Measurements from ENCODE around the gene COL3A1.

COL3A1 gene

DNA sequence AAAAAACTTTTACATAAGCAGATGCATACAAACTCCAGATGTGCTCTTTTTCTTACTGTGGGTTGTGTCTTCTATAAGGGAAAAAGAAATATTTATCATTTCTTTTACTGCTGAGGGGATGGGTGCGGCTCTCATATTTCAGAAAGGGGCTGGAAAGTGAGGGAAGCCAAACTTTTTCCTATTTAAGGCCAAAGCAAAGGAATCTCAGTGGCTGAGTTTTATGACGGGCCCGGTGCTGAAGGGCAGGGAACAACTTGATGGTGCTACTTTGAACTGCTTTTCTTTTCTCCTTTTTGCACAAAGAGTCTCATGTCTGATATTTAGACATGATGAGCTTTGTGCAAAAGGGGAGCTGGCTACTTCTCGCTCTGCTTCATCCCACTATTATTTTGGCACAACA, at the start of gene COL3A1:
Gene COL3A1 (plus strand): TSS at position 210 of the 400 bp plus-strand sequence. CDS start 117 bp downstream, at position 327.
- DNase-seq (ENCODE audit: low read depth) = peak; percentile 88

DNA sequence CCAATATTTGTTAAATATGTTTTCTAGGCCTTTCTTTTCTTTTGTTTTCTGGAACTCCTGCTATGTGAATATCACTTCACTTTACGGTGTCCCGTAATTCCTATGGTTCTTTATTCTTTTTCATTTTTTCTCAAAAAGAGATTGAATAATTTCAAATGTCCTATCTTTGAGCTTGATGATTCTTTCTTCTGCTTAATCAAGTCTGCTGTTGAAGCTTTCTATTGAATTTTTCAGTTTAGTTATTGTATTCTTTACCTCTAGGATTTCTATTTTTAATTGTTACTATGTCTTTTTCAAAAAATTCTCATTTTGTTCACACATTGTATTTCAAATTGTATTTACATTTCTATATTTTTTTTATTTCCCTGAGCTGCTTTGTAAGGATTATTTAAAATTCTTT, 45.5 kb upstream of the COL3A1 start:
- no peak for DNase-seq (ENCODE audit: low read depth)

DNA sequence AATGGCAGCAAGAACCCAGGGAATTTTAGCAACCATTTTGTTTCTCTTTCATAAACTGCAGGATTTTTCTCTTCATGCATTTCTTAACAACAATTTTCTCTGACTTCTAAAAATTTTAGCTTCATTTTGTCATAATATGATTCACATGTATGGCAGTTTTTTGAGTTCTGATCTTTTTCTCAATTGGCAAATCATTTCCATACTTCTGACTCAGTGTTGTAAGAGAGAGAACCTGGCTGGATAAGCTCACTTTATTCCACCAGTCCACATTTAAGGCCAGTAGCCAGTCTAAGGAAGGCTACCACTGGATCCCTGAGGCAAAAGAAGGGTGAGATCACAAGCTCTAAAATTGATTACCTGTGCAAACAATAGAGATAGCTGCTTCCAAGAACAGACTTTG, 42.8 kb upstream of the COL3A1 start:
- no peak for DNase-seq (ENCODE audit: low read depth)

DNA sequence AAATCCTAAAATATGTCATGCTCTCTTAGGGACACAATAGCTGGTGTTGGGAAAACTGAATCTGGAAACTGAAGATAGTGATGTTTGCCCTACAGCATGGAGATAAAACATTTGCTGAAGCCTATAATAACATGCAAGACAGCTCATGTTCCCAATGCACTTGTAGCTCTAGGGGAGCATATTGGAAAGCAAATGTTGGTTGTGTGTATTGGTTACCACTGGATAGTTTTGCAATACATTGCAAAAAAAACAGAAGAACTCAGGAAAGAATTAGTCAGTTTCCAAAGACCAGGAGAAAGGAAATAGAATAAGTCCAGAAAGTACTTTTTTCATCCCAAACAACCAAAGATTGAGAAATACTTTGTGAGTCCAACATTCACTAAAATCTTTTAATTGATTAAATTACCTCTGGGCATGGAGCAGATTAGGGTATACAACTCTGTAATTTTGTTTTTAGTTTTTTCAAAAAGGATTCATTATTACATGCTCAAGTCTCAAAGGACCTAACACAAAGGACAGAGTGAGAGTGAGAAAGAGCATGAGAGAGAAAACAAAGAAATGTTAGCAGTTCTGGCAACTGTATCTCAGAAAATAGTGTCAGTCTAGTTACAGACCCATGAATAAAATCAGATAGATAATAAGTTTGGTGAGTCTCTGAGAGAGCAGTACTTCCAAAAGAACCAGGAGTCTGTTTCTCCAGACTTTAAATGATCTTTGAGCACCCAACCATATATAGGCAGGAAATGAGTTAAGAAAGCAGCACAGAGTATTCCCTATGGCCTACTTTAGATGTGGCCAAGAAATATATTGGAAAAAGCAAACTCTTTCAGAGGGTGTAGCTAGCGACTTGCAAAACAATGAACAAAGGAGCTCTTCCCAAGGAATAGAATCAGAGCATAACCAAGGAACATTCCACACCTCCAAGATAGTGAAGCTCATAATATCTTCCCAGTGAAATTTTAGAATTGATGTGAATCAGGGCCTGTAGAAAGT, 36.6 kb upstream of the COL3A1 start:
- DNase-seq (ENCODE audit: low read depth) = peak; percentile 53

DNA sequence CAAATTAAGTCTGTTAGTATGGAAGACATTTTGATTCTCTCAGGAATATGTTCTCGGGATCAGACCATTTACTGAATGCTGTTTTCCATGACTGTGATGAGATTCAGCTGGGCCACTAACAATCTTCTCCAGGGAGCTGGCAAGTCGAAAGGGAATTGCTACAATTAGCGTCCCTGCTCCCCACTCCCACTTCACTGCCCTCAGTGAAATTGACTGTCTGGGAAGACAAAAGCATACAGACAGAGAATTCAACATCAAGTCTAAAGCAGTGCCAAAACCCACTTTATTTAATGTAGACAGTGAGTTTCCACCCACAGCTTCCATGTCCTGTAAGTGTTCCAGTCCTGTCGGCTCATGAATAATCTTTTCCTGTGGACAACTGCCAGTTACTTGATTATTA, 34.0 kb upstream of the COL3A1 start:
- DNase-seq (ENCODE audit: low read depth) = peak; percentile 15

DNA sequence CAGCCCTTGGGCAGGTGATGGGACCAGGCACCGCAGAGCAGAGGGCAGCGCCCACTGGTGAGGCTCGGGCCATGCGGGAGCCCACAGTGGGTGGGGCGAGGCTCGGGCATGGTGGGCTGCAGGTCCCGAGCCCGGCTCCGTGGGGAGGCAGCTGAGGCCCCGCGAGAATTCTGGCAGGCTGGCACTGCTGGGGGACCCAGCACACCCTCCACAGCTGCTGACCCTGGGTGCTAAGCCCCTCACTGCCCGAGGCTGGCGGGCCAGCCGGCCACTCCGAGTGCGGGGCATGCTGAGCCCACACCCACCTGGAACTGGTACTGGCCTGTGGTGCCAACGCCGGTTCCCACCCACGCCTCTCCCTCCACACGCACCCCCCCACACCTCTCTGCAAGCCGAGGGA, 29.7 kb upstream of the COL3A1 start:
- DNase-seq (ENCODE audit: low read depth) = no peak

DNA sequence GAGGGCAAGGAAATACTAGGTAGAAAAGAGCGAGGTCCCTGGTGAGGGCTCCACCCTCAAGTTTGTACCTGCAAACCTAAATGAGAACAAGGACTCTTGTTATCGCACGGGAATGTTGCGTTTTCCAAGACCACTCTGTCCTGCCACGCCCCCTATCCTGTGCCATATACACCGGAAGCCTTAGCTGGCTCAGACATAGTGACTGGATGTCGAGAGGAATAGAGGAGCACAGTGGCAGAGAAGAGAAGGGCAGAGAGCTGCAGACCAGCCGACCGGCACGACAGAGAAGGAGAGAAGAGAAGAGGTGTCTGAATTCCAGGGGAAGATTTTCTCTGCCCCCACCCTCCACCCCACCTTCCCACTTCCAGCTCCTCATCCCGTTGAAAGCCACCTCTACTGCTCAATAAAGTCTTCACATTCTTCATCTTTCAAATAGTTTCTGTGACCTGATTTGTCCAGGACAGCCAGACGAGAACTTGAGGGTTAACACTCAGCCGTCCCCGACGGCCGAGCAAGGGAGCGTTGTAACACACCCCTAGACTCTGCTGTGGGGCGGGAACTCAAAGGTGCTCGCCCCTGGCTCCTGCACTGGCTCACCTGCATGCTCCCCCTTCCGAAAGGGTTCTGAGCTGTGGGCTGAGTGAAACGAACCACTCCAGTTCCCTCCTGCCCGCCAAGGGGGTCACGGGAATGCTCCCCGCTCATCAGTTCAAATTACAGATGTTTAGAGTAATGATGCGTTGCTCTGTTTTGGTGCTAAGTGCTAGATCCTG, 24.9 kb upstream of the COL3A1 start:
- no peak for DNase-seq (ENCODE audit: low read depth)

DNA sequence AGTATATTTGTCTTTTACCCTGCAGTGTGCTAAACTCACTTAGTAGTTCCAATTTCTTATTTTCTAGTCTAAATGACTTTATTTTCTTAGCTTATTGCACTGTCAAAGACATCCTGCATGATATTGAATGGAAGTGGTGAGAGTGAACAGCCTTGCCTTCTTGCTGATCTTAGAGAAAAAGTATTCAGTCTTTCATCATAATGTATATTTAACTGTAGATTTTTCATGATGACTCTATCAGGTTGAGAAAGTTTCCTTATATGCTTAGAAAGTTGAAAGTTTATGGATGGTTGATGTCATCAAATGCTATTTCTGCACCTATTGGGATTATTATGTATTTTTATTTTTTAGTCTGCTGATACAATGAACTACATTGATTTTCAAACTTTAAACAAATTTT, 21.3 kb upstream of the COL3A1 start:
- DNase-seq (ENCODE audit: low read depth) = no peak

DNA sequence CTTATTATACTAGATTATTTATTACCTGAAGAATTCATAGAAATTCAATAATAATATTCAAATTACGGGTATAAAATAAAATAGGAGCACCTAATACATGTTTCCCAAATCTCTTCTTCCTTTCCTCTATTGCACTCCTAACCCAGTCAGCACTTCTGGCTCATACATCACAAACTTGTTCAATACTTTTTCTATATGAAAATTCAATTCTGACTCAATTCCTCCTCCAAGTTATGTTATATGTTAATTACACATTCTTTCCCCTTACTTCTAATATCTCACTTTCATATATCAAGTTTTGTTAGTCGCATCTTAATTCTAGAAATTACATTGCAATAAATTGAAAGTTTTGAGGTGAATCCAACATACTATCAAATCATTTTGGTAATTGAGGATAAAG, 17.9 kb upstream of the COL3A1 start:
- no peak for DNase-seq (ENCODE audit: low read depth)

DNA sequence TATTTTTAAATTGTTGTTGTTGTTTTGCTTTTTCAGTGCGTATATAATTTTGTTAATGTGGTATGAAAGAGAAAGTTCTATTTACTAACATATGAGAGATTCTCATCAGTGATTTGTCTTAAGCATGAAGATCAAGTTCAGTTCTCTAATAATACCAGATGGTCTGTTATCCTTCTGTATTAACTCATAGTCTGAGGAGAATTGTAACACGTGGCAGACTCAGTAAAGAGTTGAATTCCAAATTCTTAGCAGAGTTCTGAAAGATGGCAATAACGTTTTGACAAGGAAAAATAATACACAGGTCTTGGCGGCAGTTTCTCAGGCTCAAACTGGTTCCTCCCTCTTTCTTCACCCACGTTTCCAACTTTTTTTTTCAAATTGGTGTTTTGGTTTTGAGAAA, 17.2 kb upstream of the COL3A1 start:
- no peak for DNase-seq (ENCODE audit: low read depth)

DNA sequence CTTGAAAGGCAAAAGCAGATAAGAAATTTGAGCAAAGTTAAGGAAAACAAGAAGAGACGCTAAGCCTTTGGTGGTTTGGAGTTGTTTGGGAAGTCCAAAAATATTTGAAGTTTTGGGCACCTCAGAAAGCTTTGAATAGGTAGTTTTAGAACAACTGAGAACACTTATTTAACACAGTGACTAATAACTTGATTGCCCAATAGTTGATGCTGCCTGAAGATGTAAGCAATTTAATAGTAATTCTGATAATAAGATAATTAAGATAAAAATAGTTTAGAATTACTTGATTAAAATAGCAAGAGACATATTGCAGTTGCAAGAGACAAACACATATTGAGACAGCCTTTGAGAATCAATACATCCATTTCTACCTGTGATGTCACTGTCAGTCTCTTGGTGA, 16.5 kb upstream of the COL3A1 start:
- no peak for DNase-seq (ENCODE audit: low read depth)

DNA sequence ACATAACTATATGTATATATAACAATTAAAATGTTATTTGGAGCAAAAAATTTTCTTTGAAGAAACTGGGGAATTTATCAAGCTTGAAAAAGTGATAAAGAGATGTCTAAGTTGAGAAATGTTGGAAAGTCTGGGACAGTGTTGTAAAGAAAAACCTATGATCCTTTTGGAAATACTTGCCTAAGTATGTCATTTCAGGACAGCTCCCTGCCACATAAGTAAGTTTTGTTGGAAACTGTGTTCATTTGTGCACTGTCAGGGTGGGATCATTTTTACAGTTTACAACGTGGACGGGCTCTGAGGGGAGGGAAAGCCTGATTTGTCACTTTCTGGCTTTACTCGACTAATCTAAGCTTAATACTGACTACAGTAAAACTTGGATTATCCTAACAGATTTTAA, 10.4 kb upstream of the COL3A1 start:
- DNase-seq (ENCODE audit: low read depth) = no peak

DNA sequence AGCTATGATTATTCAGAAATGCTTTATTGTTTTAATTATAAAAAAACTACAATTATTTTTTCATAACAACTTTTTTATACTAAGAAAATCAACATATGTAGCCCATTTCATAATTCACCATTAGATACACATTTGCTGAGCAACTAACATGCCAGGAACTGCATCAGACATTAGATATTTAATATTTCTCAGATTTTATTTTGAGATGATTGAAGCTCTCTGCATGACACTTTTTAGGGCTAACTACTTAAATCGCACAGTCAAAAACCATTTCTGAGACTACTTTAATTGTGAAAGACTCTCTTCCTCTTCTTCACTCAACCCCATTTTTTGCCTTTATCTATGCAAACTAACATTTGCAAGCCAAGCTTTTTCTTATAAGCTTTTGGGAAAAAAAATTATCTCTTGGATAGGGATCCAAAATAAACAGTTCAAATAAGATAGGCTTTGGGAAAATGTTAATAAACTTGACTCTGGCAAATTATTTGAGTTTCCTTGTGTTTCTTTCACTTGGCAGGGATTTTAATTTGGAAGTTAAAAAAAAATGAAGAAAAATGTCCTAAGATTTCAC, 9.1 kb upstream of the COL3A1 start:
- no peak for DNase-seq (ENCODE audit: low read depth)

DNA sequence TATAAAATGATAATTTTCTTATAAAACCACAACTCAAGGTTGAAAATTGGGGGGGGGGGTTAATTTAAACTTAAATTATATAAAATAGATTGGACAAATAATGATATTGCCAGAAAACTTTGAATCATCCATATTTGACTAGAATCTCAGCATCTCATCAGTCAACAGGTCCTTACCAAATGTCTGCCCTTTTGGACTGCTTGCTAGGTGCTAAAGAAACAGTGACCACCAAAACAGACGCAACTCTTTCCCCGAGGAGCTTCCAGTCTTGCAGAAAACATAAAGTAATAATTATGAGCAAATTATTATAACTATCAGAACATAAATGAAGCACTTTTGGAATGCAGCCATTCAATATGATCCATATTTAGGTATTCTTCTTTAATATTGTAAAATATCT, 8.6 kb upstream of the COL3A1 start:
- DNase-seq (ENCODE audit: low read depth) = no peak

DNA sequence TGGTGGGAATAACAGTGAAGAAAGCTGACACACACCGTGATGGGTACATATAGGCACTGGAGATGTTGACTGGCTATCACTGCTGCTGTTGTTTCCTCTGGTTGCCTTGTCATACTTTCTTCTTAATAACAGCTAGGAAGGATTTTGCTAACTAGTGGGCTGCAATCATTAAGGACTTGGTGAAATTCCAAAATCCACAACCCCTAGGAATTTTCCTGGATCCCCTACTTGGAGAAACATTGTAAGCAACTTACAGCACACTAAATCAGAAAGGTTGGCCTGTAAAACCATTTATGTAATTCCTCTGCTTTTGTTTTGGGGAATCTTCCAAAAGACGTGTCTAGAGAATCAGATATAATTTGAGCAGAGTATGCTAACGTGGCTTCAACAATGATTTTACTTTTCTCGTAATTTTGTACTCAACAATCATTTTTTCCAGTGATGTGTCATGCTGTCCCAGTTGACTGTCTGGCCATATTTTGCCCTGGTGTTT, 8.0 kb upstream of the COL3A1 start:
- peak; percentile 66 for DNase-seq (ENCODE audit: low read depth)

DNA sequence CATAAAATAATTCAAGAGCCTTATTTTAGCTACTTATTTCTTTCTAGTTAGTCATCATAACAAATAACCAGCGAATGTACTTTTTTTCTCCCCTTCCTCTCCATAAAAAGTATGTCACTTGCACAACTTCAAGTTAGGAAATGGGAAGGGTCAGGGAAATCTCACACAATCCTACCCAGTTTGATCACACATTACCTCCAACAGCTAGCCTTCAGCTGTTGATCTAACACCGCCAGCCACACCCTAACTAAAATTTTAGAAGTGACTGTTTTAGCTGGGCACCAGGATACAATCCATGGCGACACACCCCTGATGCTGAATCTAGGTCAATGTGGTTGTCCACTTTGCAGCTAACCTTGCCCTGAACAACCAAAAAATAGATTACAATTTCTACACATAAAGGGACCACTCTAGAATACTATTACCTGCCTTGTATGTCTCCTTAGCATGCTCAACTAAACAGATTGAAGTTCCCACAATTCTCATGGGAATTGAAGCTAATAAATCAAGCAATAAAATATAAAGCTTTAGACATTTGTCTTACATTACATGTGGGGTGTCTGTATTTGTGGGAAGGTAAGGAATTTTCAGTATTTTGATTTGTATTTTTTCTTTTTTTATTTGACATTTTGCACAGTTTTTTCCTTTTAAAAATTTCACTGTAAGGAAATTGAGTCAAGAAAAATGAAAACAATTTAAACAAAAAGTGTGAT, 7.3 kb upstream of the COL3A1 start:
- DNase-seq (ENCODE audit: low read depth) = no peak

DNA sequence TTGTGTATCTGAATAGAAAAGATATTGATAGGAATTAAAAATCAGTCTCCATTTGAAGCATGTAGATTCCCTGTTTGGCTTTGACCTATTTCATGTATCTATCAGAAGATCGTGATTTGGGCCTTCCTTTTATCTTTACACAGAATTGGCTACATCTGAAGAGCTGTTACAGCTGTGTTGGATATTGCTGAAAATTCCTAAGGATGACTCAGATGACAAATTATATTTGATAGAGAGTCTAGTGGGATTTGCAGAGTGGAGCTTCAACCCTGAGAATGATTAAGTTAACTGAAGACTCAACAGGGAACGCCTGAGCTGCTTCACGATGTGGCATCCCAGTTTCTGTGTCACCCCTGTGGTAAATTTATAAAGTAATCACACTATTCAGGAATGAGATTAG, 4.9 kb upstream of the COL3A1 start:
- peak; percentile 83 for DNase-seq (ENCODE audit: low read depth)

DNA sequence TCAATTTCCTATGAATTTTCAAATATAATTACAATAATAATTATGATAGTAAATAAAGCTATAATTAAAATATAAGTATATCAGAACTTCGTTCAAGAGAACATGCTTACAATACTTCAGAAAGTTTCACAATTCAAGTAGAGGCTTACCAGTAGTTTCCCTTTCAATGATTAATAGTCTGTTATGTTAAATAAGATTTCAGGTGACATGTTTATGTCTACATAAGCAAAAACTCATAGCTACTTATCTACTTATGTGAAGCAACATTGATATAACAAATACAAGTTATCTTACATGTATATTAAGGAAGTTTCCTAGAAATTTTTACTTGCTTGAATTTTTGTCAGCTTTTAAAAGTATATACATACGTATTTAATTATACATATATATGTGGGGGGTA, 4.5 kb upstream of the COL3A1 start:
- no peak for DNase-seq (ENCODE audit: low read depth)

DNA sequence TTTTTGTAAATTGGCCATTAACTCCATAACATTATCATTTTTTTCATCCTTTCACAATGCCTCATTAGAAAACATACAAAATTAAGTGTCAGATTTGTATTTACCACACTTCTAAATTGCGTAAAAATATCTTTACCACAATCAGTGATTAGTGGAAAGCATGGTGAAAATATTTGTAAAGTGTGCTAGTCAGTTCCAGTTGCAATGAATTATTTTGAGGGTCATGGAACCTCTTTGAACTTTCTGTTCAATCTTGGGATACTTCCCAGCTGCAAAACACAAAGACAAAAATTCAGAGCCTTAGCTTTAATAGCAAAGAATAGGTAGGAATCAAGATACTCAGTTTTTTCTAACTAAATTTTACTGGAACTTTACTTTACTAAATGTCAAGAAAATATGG, 4.0 kb upstream of the COL3A1 start:
- DNase-seq (ENCODE audit: low read depth) = peak; percentile 25

DNA sequence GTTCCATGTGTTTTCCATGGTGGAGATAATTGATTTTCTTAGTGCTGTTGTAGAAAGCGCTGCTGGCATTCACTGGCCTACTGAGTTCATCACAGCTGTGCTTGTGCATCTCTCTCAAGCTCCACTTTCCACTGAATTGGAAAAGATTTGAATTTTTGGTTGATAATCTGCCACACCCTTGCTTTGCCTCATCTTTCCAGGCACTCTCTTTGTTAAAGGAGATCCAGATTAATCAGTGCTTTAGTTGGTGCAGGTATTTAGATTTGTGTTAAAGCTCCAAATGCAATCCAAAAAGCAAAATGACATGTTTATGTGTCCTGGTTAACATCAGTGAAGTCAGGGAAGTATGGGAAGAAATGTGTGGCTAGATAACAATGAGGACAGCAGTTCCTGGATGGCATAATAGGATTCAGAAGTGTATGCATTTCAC, 2.7 kb upstream of the COL3A1 start:
- no peak for DNase-seq (ENCODE audit: low read depth)

DNA sequence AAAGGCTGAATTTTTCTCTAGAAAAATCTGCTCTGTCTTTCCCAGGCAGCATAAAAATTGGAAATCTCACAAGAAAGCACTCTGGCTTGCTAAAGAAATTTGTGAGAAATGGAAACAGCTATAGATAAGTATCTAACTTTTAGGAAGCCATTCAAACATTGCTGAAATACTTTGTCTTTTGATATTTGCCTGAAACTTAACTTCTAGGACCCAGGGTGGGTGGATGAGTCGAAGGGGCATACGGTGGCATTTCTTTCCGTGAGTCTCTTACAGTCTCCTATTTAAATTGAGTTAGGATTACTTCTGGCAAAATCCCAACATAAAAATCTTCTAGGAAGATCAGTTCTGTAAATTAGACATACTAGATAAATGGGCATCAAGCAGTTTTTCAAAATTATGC, 532 bp upstream of the COL3A1 start:
- DNase-seq (ENCODE audit: low read depth) = peak; percentile 49

Data from EH (cell line).